Kasumi-1 (cell line): Measurements from ENCODE around the gene ASPDH.

Experiments
- DNase-seq, 2 experiments: peaks; one replicate each; lab custom pipeline; 2025; lab: John Stamatoyannopoulos, UW

The ASPDH gene

GRCh38 chr19:50514346-50515167 lies 844 bp upstream of the ASPDH start:
- no peak for DNase-seq

GRCh38 chr19:50512999-50513745 lies 541 bp downstream of the ASPDH start:
- no peak for DNase-seq

- no peak for DNase-seq
Measured at GRCh38 chr19:50512112-50512998, 1.4 kb downstream of the ASPDH start.

GRCh38 chr19:50511069-50511822 lies 2.5 kb downstream of the ASPDH start, which contains the start of gene JOSD2:
TSS of gene JOSD2 (minus strand) at chr19:50511191. CDS start at chr19:50510431, 760 bp downstream.
- DNase-seq = peak; percentile 97 to 99

- no peak for DNase-seq
Measured at GRCh38 chr19:50510700-50511068, 3.0 kb downstream of the ASPDH start.

- DNase-seq = no peak
Measured at GRCh38 chr19:50510121-50510670, 3.5 kb downstream of the ASPDH start.

GRCh38 chr19:50509366-50509765 lies 4.3 kb downstream of the ASPDH start:
- DNase-seq = no peak

- DNase-seq = no peak
Measured at GRCh38 chr19:50508843-50509190, 4.9 kb downstream of the ASPDH start.

GRCh38 chr19:50507376-50507775 lies 6.3 kb downstream of the ASPDH start:
- DNase-seq = no peak

GRCh38 chr19:50506700-50507099 lies 7.0 kb downstream of the ASPDH start:
- DNase-seq = no peak

- DNase-seq = no peak
Measured at GRCh38 chr19:50505856-50506611, 7.7 kb downstream of the ASPDH start.

- no peak for DNase-seq
Measured at GRCh38 chr19:50501568-50502475, 11.9 kb downstream of the ASPDH start.

- DNase-seq = no peak
Measured at GRCh38 chr19:50501186-50501567, 12.5 kb downstream of the ASPDH start.

GRCh38 chr19:50500753-50501151 lies 13.0 kb downstream of the ASPDH start:
- no peak for DNase-seq

- DNase-seq = no peak
Measured at GRCh38 chr19:50500060-50500752, 13.5 kb downstream of the ASPDH start.

GRCh38 chr19:50498219-50499056 lies 15.3 kb downstream of the ASPDH start:
- DNase-seq = no peak

- no peak for DNase-seq
Measured at GRCh38 chr19:50497022-50497405, 16.7 kb downstream of the ASPDH start.
